HG03457 (cell line): ENCODE results near the gene DSTN.

Experiments used
- ATAC-seq: cut with Tn5 transposase; IDR thresholded peaks from one replicate; pipeline ENCODE4 v1.9.1; 2021; ENCODE audit warnings: moderate number of reproducible peaks; ENCODE audit not compliant: unreplicated experiment

DSTN gene

DNA sequence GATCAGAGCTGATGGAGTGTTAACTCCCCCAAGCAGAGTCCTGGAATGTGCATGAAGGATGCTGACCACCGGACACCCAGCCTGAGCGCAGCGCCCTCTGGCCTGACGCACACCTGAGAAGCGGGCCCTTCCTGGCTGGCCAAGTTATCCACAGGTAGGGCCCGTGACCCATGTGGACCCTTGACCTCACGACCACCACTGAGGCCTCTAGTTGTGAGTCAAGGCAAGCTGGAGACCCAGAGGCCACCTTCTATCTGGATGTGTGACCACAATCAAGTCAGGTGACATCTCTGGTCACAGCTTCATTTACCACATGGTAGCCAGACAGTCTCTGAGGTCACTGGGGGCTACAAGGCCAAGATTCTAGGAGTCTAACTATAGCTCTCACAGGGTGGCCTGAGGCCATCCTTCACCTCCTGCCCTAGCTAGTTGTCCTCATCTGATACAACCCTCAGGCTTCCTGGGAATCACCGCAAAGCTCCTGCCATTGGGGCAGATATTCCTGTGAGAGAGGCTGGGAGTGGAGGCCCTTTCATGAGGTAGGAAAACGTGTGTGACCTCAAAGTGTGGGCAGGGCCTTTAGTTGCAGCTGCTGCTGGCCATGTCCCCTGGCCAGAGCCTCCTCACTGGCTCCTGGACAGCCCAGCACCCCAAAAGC is 53.1 kb downstream of the DSTN start:
- no peak for ATAC-seq

DNA sequence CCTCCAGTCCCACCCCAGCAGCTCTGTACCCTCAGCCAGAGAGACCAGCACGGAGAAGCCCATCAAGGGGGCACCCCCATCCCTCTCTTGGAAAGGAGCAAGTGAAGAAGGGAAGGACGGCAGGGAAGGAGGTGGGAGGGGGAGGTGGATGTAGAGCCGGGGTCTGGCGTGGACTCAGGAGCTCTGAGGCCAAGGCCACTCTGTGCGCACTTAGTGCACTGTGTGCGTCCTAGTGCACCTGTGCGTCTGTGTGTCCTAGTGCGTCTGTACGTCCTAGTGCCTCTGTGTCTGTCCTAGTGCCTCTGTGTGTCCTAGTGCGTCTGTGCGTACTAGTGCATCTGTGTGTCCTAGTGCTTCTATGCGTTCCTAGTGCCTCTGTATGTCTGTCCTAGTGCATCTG is 54.2 kb downstream of the DSTN start:
- no peak for ATAC-seq

DNA sequence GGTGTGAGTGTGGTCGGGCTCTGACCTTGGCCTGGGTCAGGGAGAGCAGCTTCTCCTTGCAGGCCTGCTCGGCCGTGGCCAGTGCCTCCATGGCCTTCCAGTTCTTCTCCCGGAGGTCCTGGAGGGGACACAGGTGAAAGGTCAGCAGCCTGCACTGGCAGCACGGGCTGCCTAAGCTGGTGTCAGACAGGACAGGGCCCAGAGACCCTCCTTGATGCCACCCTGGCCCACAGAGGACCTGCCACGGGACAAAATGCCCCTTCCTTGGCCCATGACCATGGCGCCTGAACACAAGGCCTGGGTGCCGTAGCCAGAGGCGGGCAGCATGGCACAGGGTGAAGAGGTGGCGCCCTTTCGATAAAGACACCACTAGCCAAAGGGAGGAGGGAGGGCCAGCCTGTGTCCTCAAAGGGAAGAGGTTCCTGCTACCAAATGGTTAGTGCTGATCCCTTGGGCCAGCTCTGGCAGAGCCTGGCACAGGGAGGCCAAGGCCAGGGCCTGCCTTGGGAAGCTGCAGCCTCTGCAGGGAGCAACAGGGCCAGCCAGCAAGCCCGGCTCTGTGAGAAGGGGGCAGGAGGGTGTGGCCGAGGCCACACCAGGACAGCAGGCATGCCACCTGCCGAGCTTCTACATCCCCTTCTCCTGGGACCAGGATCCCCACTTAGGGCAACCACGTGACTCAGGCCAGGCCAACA is 54.8 kb downstream of the DSTN start:
- ATAC-seq, result no peak

DNA sequence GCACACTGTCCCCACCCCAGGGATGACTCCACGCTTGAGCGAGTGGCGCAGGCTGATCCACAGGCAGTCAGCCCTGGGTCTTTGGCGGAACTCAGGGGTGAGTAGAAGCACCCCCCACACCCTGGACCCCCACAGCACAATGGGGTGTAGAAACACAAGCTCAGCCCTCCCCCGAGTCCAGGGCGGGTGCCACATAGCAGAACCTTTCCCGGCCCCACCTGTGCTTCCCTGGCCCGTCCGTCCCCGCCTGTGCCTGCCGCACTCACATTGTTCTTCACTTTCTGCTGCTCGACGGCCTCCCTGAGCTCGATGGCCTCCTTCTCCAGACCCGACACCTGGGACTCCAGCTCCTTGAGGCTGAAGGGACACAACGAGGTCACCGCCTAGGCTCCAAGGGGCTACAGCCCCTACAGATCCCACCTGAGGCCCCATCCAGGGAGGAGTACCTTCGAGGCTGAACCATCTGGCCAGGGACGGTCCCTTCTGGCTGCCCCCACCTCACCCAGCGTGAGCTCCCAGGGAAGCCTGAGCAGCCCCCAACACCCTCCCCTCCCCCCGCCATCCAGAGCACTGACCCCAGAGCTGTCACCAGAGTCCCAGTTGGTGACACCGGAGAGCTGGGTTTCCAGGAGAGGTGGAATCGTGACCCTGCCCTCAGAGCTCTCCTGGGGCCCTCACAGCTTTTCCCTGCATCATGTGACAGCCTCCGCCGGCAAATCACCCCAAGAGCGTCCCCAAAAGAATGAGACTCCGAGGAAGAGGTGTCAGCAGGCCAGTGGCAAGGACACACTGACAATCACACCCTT is 55.6 kb downstream of the DSTN start:
- ATAC-seq, result no peak

DNA sequence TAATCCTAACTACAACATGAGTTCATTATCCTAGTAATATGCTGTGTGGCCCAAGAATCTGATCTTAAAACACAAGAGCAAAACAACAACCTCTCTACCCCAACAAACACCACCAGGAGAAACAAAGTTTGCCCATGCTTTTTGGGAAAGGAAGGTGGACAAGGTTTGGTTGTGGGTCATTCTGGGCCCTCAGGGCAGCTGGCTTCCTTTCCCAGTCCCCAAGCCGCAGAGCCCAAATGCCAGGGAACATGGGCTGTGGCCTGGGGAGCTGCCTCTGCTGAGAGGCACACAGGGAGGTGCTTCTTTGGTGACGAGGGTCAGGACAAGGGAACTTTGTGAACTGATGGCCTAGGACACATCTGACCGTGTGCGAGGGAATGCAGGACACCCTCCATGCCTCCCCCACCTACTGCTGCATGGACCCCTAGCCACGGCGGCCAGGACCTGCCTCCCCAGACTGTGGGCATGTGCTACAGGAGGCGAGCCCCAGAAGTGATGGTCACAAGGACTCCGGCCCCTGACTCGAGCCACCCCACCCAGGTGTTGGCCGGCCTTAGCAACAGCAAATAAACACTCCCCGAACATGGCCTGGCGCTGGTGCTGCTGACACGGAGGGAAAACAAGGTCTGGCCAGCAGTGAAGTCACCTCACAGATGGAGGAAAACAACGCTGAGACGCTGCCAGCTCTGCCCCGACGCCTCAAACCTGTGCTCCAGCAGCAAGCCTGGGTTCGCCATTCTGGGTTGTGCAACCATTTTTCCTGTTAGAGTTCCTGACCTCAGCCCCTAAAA is 56.5 kb downstream of the DSTN start:
- no peak for ATAC-seq

DNA sequence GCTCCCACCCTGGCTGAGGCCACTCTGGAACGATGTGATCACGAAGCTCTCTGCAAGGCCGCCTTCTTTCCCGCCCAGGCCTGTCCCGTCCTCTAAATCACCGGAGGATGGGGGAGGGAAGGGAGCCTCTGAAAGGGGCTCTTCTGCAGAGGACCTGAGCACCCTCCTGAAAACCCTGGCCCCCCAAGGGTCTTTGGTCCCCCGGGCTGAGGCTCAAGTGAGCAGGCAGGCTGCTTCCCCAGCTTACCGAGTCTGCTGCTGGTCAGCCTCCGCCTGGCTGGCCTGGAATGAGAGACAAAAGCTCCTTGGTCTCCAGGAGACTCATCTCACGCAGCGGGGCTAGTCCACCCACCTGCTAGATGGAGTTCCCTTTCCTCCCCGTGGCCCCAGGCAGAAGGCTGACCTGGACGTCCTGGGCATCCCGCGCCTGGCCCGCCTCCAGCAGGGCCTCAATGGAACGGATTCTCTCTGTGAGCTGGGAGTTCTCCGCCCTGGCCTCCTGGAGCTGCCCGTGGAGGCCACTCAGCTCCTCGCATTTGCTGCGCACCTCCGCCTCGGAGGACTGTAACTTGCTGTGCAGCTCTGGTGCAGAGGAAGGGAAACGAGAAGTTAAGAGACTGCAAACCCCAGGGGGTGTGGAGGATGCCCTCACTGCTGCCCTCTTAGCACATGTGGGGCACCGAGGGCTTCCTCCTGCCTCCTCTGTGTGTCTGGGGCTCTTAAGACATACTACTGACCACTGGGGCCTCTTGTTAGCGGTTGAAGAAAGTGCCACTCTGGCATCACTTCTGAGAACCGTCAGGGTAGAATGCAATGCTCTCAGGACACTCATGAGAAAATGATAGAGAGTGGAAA is 57.5 kb downstream of the DSTN start:
- no peak for ATAC-seq

DNA sequence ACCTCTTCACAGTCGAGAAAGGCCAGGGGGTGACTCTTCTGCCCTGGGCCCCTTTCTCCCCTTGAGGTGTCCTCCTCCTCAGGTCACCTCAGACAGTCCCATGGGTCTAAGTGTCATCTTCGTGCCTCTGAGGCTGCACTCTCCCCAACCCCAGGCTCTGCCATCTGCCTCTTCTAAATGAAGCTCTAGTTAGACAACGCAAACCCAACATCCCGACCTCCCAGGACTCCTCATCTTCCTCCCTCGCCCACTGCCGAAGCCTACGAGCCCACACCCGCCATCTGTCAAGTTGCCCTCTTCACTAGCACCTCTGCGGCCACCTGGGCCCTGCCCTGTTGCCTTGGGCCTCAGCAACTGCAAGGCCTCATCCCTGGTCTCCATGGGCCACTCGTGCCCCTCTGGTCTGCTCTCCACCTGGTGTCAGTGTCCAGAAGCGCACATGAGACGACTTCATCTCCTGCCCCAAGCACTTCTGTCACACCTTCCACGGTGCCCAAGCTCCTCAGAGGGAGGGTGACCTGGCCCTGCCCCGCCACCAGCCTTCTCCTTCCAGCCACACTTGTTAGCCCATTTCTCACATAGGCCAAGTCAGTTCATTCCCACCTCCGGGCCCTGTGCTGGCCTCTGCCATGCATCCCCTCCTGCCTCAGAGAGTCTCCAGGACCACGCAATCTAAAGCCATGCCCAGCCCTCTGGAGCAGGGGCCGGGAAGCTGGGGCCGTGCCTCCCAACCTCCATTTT is 58.4 kb downstream of the DSTN start:
- ATAC-seq, result no peak

DNA sequence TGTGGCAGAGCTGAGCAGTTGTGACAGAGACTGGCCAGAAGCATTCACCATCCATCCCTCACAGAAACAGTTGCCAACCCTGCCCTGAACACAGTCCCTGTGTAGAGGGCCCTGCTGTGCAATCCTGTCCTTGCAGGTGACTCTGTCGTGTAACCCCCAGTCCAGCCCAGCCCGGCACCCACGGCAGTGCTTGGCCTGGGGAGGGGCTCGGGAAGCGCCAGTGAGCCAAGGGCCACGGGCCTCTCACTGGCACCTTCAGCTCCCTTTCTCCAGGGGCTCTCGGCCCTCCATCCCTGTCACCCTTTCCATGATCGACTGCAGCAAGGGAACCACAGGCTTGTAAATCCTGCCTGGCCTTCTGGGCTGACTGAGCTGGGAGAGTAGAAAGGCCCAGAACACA is 59.1 kb downstream of the DSTN start:
- no peak for ATAC-seq

DNA sequence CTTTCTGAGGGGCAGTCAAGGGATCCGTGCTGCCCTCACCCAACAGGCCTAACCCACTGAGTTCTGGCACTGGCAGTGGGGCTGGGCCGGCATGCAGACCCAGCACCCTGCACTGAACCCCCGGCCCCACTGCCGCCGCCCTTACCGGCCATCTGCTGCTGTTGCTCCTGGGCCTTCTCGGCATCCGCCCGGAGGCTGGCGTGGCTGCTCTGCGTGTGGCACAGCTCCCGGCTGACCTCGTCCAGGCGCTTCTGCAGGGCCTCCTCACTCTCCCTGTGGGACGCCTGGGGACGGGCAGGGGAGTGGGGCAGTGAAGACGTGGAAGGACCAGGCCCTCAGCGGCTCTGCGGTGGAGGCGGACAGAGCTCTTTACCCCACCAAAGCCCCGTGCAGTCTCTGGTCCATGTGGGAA is 59.8 kb downstream of the DSTN start:
- no peak for ATAC-seq

DNA sequence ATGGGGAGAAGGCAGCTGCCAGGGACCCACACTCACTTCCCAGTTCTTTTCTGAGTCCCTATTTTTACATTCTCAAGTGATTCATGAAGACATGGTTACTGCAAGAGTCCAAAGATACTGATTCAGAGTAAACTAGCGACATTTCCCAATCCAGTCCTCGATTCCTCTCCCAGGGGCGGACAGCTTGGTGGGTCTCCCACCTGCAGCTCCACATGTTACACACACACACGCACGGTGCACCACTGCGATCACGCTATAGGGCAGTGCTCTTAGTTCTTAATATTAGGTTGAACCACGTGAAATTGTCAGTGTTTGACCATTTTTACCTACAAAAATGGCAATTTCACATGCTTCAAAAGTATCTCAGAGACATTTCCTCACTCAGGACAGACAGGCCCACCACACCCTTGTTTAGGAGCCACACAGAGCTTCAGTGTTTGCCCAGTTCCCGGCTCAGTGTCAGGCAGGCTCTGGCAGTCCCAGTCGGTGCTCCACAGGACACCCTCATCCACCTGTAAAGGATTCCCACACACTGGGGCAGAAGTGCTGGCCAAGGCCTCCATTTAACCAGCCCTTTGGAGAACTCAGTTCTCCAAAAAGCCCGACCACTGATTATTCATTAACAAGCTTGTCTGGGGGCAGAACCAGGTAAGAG is 60.4 kb downstream of the DSTN start:
- ATAC-seq, result no peak

DNA sequence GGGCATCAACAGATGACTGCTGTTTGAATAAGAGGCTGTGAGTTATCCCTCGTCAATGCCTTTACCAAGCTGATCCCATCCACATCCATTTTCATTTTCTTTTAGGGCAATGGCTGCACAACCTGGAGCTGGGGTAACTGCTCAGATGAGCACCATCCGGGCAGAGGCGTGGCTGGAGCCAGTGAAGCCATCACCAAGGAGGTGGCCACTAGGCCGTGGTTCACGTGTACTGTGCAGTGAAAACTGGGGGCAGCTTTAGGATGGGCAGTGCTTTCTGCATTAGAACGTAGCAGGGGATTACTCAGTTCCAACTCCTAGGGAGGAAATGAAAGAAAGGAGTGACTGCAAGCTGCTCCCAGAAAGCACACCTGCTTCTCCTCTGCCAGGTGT is 60.9 kb downstream of the DSTN start:
- ATAC-seq, result no peak

DNA sequence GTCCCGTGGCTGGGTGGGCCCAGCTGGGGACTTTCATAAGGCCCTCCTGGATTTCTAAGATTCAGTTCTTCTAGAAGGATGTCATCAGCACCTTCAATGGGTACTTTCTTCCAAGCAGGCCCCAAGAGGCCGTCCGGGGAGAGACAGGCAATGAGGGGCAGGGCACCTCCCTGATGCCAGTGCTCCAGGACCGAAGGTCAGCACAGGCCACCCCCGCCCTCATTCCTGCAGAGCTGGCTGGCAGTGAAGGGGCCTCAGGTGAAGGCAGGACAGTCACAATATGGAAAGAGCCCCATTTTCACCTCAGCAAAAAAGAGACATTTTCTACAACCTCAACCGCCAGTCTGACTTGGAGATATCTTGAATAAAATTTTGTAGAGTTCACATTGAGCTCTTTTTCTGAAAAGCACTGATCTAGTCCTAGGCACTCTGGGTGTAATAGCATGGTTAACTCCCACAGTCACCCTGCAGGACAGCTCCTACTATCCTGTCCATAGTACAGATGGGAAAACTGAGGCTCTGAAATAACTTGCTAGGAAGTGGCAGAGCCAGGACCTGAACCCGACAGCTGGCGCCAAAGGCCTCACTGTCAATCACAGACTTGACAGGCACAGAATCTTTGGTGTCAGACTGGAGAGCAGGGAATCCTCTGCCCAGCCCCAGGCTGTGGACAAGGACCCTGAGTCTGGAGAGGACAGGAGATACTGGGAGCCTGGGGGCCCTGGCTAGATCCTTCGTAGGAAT is 61.9 kb downstream of the DSTN start:
- ATAC-seq, result no peak

DNA sequence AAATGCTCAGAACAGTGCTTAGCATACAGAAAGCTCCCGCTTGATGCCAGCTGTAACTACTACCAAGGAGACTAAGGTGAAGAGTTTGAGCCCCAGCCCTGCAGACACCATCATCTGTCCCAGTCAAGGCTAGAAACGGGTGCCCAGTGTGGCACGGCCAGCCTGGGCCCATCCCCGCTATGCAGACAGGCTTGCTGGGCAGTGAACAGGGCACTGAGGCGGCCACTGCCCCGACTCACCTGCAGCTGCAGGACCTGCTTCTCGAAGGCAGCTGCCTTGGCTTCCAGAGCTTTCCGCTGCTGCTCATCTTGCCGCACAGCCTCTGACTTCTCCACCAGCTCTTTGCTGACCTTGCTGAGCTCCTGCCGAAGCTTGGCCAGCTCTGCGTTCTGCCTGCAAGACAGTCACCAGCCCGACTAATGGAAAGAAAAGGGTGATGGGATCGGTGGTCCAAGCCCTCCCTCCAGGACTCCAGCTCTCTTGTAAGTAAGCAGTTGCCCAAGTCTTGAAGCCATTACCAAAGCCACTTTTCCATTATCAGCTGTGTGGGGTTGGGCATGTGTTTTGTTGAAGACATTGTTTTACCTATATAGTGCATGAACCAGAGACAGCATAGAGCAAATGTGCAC is 63.5 kb downstream of the DSTN start:
- ATAC-seq, result no peak

DNA sequence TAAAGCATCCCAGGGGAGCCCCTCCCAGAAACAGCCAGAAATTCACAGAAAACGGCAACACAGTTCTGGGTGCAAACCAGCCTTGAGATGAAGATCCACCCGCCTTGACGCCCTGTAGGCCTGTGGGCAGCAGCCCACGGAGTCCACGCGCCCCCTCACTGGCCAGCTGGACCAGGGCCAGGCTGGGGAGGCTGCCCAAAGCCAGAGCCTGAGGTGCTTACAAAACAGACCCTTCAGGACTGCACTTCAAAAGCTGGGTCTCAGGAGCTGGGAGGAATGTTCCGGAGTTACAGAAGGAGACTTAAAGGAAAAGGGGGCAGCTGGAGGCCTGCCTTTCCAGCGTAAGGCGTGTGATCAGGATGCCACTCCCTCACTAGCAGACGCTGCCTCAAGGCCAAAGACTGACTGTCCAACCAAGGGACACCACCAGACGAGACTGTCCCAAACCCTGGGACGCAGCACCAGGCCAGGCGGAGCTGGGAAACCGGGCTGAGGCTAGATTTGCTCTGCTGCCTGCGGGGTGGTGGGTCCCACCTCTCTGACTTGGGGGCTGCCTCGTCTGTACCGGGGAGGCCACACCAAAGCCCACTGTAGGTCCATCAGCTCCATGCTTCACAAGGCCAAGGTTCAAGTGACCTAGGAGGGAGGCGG is 64.1 kb downstream of the DSTN start:
- ATAC-seq, result no peak

DNA sequence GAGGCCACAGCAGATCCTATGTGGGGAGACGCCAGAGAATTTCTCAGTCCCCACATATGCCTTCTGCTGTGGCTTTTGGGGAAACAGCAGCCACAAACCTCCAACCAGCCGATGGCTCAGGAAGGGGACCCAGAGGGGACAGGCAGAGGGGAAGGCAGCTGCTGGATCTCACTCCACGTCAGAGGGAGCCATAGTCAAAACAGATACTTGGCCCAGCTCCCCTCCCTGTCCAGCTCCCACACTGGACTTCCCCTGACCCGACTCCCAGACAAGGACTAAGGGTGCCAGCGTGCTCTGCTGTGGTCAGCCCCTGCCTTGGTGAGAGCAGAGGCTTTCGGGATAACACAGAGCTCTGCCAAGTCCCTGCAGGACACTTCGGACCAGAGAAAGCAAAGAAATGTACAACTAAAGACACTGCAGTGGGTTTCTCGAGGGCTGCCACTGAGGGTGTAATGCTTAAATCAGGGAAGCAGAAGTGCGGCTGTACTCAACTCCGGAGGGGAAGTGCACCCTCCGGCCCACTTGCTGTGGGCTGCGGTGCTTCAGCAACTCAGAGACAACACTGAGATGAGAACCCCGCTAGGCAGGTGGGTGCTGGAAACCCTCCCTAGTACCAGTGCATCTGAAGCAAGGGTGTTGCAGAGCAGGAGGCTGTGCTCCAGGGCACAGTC is 64.9 kb downstream of the DSTN start:
- ATAC-seq, result no peak

DNA sequence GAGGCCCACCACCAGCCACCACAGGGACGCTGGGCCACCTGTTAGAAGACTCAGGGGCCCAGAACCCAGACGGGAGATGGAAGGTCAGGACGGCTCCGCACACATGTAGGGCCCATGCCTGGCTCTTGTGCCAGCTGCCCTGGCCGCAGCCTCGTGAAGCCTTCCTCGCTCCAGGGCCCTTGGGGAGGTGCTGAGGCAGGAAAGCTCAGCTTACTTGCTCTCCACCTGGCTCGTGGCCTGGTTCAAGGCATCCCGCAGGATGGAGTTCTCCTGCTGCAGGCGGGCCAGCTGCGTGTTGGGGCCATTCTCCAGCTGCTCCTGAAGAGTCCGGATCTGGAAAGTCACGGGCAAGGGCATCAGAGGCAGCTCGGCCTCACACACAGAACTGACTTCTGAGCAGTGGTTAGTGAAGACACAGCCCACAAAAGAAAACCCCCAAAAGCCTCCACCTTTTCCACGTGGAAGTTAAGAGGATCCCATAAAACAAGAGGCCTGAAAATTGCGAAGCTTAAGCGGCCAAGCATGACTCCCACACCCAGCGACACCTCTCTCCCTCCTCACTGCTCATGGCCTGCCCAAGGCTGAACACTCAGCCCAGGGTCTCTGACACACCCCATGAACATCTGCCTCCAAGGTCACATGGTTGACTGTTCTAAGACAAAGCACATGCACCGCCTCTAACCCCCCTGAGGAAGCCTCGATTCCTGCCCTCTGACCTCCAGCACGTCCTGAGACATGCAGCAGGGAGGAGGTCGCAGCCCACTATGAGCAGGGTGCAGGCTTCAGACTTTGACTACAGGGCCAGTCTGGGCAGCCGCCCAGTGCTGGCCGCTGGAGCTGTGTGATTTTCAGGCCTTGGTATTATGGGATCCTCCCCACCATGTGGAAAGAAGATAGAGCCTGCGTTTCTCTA is 65.7 kb downstream of the DSTN start:
- no peak for ATAC-seq
